Gastrocnemius medialis (tissue), 4 donors: Measurements from ENCODE around the gene SURF1.

ENCODE experiments used
- CTCF ChIP-seq, 5 experiments: fragments of 450-650 bp in 3 of 5; fragments of 200-600 bp in 2 of 5; sonication (generic) in 2 of 5; IDR thresholded peaks in 4 of 5; conservative IDR thresholded peaks in 1 of 5; 1 replicate in 4 of 5; 2 replicates in 1 of 5; pipeline ENCODE4 v1.5.1; 2016 to 2019; ENCODE audit warnings: antibody characterized with exemption in 5 of 5, mild to moderate bottlenecking in 3 of 5, moderate library complexity in 3 of 5
- POLR2A ChIP-seq, 2 donors: fragments of 450-650 bp; IDR thresholded peaks; one replicate each; pipeline ENCODE4 v1.6.1; 2017; ENCODE audit warnings: antibody characterized with exemption in 2 of 2, mild to moderate bottlenecking in 2 of 2, moderate library complexity in 2 of 2

- TF ChIP-seq POLR2A (IDR thresholded peaks at IDR 0.05) = no peak
- TF ChIP-seq CTCF (IDR thresholded peaks at IDR 0.05 in 4 of 5, conservative IDR thresholded peaks at IDR 0.05 in 1 of 5) = no peak
These were observed 12.1 kb upstream of the SURF1 start for GRCh38 chr9:133368249-133368881.
